ENCODE data around the gene USP13. TPM values are rescaled to one million over a fixed set of nuclear protein-coding genes. Genes with fewer than 3 reads are reported as not detected.

The USP13 gene
- total RNA-seq, 1 experiment from 2014 or later, result 22.7 TPM

- ChIA-PET POLR2A (no interaction called here), CTCF (no interaction called here), RAD21 (ENCODE audit: low non-redundant PET in 1 of 2, low total read pairs in 2 of 2, uncharacterized antibody in 2 of 2, unreplicated experiment in 2 of 2) (no interaction called here)
- H3K4me1 ChIP-seq (ENCODE audit: control insufficient read depth in 1 of 2, insufficient read depth in 2 of 2, low read length in 2 of 2), result no peaks in the 10 kb centered on the region
- TF ChIP-seq EZH2 (IDR thresholded peaks at IDR 0.05) (no peak), JUND (IDR thresholded peaks at IDR 0.05) (no peak), ELF1 (IDR thresholded peaks at IDR 0.05; ENCODE audit: borderline replicate concordance, low read depth) (no peak), CTCF (IDR thresholded peaks at IDR 0.05 in 2 of 3, conservative IDR thresholded peaks at IDR 0.05 in 1 of 3; ENCODE audit: borderline replicate concordance in 1 of 3, insufficient read depth in 1 of 3, low read depth in 2 of 3, low read length in 2 of 3) (no peak), MAX (IDR thresholded peaks at IDR 0.05) (no peak), EZH2phosphoT487 (IDR thresholded peaks at IDR 0.05; ENCODE audit: borderline replicate concordance) (no peak), POLR2AphosphoS5 (IDR thresholded peaks at IDR 0.05; ENCODE audit: low read depth, low read length) (no peak), ZFX (IDR thresholded peaks at IDR 0.05) (no peak), CBX3 (IDR thresholded peaks at IDR 0.05; ENCODE audit: low read depth) (no peak)
- no peak for DNase-seq (ENCODE audit: low read depth, low spot score)
- no peak overlapping the region for H3K4me3 ChIP-seq (replicated peaks in 1 of 2; ENCODE audit: low read depth in 1 of 2, low read length in 2 of 2)
- H3K9ac ChIP-seq (ENCODE audit: low read length), result no peak overlapping the region
- no TSS peak for BruUV-seq (replicated peaks)
- H3K4me2 ChIP-seq (ENCODE audit: low read length), result no peak overlapping the region
- H3K27ac ChIP-seq (ENCODE audit: low read depth, low read length), result no peak overlapping the region
- no peaks in the 10 kb centered on the region for H3K9me2 ChIP-seq (ENCODE audit: insufficient read depth)
- no peaks in the 10 kb centered on the region for H3K9me3 ChIP-seq (ENCODE audit: control insufficient read depth in 1 of 2, insufficient read depth in 1 of 2, low read depth in 1 of 2, low read length in 2 of 2)
- no peak for ATAC-seq
- H4K20me1 ChIP-seq (ENCODE audit: insufficient read depth), result no peaks in the 10 kb centered on the region
- H2AFZ ChIP-seq (ENCODE audit: low read depth, low read length, poor library complexity, severe bottlenecking), result no peak overlapping the region
- no peaks in the 10 kb centered on the region for H3K36me3 ChIP-seq (ENCODE audit: control insufficient read depth in 1 of 2, insufficient read depth in 2 of 2, low read length in 2 of 2)
- H3K27me3 ChIP-seq (ENCODE audit: insufficient read depth, low read length), result peaks cover 29% of the 10 kb centered on the region
- no peaks in the 10 kb centered on the region for H3K79me2 ChIP-seq (ENCODE audit: insufficient read depth, low read length)
- intact Hi-C loops (cut with micrococcal nuclease), result no loop called here
These were observed 169.5 kb downstream of the USP13 start for GRCh38 chr3:179822296-179822695.

Measured in HCT116 (cell line).